Coronary artery (tissue), 2 donors: ENCODE data around the gene TEC.

Experiments used
- DNase-seq: peaks from one replicate; pipeline ENCODE4 v3.0.0-alpha.2; 2017; ENCODE audit warnings: low spot score
- H3K27ac ChIP-seq, 2 donors: fragments of 200-600 bp; sonication (generic); one replicate each; pipeline ENCODE4 v1.5.1; 2016 to 2019
- H3K4me3 ChIP-seq: fragments of 200-600 bp; sonication (generic); 2 replicates; pipeline ENCODE4 v1.5.1; 2016; ENCODE audit warnings: mild to moderate bottlenecking, moderate library complexity
- TF ChIP-seq, protein P1 (sequence below): fragments of 200-600 bp; sonication (generic); IDR thresholded peaks from one replicate; pipeline ENCODE4 v1.5.1; 2019; ENCODE audit warnings: antibody characterized with exemption

Gene TEC

DNA sequence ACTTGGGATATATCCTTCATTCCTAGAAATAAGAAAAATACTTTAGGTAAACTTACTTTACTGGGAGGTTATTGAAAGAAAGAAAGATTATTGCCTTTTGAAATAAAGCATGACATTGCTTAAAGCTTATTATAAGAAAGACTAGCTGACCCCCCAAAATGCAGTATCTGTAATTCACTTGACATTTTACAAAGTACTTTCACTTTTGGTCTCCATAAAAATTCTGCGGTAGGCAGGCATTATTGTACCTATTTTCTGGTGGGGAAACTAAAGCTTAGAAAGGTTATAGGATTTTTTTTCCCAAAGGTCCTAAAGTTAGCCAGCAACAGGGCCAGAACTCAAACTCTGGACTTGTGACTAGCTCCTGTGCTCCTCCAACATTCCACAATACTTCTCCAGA lies 105.9 kb downstream of the TEC start:
- no peak for DNase-seq
- Histone ChIP-seq H3K4me3 (no peak overlapping the region), H3K27ac (no peak overlapping the region)
- TF ChIP-seq, protein P1, sequence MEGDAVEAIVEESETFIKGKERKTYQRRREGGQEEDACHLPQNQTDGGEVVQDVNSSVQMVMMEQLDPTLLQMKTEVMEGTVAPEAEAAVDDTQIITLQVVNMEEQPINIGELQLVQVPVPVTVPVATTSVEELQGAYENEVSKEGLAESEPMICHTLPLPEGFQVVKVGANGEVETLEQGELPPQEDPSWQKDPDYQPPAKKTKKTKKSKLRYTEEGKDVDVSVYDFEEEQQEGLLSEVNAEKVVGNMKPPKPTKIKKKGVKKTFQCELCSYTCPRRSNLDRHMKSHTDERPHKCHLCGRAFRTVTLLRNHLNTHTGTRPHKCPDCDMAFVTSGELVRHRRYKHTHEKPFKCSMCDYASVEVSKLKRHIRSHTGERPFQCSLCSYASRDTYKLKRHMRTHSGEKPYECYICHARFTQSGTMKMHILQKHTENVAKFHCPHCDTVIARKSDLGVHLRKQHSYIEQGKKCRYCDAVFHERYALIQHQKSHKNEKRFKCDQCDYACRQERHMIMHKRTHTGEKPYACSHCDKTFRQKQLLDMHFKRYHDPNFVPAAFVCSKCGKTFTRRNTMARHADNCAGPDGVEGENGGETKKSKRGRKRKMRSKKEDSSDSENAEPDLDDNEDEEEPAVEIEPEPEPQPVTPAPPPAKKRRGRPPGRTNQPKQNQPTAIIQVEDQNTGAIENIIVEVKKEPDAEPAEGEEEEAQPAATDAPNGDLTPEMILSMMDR: no peak

DNA sequence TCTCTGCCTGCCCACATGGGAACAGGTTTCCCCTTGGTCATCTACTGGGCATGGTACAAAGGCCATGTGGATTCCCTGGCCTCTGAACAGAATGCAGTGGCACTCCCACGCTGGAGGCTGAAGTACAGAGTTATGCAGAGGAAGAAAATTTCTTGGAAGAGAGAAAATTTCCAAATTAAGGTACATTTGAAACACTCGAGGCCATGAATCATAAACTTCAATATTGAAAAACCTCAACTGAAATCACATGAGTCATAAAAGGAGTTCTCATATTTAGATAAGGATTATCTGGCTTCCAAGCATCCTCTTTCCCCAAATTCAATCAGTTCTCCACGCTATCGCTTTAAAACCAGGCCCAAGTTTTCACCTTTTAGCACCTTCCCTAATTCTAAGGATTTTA lies 107.5 kb downstream of the TEC start:
- no peak overlapping the region for H3K27ac ChIP-seq
- TF ChIP-seq, protein P1: no peak
- no peak for DNase-seq

DNA sequence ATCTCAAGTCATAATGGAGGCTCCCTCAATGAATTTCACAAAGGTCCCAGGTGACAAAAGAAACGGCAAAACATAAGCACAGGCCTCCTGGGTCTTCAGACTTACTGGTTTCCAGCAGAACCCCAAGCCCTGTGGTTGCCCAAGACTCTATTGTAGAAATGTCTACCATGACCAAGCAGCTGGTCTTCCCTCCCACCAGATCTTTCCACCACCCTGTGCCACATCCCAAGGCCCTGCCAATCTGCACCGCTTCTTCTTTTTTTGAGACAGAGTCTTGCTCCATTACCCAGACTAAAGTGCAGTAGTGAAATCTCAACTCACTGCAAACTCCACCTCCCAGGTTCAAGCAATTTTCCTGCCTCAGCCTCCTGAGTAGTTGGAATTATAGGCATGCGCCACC lies 112.4 kb downstream of the TEC start:
- no peak for DNase-seq
- no peak overlapping the region for H3K4me3 ChIP-seq
- no peak overlapping the region for H3K27ac ChIP-seq
- TF ChIP-seq, protein P1: no peak

More for the DNA sequence above, 107.5 kb downstream of the TEC start:
- H3K4me3 ChIP-seq: no peak overlapping the region

DNA sequence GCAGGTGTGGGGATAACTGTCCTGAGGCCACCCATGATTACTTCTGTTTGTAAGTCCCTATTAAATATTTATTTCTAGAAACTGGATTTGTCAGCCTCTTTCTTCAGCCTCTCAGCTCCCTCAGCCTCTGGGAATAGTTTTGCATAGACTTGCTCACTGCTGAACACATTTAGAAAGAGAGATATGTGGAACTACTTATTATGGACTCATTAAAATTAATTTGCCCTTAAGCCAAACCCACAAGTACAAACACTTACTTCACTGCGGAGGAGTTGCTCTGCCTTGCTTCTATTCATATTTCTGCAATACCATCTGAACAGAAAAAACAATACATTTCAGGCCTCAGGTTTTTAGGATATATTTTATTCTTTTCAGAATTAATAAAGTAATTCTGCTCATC lies 113.2 kb downstream of the TEC start:
- DNase-seq: no peak
- TF ChIP-seq, protein P1: no peak
- Histone ChIP-seq H3K27ac (no peak overlapping the region), H3K4me3 (no peak overlapping the region)

DNA sequence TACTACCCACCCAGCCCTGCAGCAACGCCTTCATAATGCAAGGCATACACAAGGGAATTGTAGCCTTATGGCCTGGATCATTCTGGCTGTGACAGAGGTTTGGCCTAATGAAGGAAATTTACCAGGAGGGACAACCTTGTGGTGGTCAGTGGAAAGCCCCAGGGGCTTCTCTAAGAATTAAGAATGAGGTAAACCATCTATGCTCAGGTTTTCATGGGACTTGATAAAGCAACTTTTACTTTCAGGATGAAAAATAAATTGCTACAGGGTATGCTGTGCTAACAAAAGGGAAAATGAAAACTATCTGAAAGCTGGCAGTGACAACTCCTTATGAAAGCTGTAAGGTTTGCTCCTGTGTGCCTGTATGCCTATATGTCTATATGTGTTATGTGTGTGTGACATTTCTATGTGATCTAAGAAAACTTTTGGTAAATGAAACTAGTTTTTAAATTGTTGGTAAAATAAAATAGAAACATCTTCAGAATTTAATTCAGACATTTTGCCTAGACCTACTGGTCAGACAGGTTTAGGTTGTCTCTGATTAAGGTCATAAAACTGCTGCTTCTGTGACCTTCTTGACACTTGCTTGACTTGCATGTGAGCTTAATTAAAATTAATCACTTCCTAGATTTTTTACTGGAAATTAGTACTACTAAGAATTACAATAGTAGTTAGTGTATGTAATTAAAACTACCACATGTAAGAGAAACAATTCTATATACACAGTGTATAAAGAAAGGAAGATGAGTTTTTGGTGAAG lies 115.7 kb downstream of the TEC start:
- TF ChIP-seq, protein P1: no peak
- H3K27ac ChIP-seq: no peak overlapping the region
- no peak for DNase-seq
- no peak overlapping the region for H3K4me3 ChIP-seq

DNA sequence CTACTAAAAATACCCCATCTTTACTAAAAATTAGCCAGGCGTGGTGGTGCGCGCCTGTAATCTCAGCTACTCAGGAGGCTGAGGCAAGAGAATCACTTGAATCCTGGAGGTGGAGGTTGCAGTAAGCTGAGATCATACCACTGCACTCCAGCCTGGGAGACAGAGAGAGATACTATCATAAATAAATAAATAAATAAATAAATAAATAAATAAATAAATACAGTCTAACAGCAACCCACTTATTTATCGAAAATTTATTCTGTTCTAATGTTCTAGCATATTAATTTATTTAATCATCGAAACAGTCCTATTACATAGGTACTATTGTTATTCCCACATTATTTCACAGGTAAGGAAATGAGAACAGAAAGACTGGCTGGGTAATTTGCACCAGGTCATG lies 117.4 kb downstream of the TEC start:
- Histone ChIP-seq H3K4me3 (no peak overlapping the region), H3K27ac (no peak overlapping the region)
- DNase-seq: no peak
- TF ChIP-seq, protein P1: no peak

DNA sequence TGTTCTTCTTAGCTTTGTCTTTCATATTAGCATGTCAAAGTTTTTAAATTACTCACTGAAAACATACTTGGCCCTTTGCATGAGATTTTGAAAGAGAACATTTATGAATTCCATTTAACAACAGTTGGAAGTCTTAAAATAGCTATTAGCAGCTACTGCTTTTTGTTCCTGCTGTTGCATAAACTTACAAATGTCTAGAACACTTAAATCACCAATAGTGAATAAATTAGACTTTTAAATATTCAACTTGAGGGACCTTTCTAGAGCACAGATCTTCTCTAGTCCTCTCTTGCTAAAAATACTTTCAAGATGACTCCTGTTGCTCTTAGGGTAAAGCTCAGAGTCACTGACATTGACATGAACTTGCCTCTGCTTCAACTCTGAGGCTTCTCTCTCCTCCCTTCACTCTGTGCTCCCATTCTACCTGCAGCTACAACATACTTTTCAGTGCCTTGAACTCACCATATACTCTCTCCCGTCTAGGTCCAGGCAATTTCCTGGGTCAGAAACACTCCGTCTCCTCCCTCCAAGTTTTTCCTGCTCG lies 119.7 kb downstream of the TEC start:
- Histone ChIP-seq H3K4me3 (no peak overlapping the region), H3K27ac (no peak overlapping the region)
- TF ChIP-seq, protein P1: no peak
- no peak for DNase-seq
